ENCODE measurements around the gene SDHD.

The SDHD gene

GRCh38 chr11:112106070-112106469 is 19.4 kb downstream of the SDHD start:
- no peak for DNase-seq

DNA sequence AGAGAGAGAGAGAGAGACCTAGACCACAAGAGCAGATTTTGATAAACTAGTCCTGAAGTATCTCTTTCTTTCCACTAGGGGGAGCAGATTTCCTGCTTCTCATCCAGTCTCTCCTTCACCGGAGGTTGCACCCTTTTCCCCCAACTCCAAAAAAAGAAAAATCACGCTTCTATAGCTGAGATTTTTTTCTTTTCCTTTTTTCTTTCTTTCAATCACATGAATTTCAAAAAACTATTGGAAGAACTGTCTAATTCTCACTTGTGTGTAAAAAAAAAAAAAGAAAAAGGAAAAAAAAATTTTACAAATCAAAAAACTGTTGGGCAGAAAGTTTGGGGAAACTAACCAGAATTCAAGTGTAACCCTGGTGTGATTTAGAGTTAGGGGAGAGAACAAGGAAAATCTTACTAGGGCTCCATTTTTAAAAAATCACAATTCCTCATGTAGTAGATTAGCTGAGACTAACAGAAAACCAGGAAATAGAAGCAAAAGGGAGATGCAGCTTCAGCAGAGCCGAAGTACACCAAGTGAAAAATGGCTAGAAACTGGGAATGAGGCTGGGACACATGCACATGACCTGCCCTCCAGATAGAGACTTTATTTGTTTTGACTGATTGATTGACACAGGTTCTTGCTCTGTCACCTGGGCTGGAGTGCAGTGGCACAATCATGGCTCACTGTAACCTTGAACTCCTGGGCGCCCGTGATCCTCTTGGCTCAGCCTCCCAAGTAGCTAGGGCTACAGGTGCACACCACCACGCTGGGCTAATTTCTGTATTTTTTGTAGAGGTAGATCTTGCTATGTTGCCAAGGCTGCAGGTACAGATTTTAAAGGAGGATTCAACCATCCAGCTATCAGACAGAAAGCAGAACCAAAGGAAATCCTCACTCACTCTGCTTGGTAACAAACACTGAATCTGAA is 27.1 kb downstream of the SDHD start:
- peak; percentile 50 for DNase-seq

GRCh38 chr11:112114460-112114859 is 27.8 kb downstream of the SDHD start:
- DNase-seq, result no peak

DNA sequence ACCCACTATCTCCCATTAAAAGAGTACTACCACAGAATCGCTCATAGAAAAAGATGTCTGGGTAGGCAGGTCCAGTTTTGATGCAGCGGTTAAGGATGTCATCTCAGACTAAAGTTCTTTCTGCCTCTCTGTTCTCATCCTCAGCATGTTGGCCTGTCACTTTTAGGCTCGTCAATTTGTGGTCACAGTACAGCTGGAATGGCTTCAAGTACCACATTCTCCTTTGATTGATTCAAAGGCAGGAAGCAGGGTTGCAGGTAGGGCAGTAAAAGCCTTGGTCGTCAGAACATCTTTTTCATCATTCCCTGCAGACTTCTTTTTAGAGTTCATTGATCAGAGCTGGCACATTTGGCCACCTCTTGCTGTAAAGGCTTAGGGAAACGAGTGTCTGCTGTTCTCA is 28.7 kb downstream of the SDHD start:
- no peak for DNase-seq

DNA sequence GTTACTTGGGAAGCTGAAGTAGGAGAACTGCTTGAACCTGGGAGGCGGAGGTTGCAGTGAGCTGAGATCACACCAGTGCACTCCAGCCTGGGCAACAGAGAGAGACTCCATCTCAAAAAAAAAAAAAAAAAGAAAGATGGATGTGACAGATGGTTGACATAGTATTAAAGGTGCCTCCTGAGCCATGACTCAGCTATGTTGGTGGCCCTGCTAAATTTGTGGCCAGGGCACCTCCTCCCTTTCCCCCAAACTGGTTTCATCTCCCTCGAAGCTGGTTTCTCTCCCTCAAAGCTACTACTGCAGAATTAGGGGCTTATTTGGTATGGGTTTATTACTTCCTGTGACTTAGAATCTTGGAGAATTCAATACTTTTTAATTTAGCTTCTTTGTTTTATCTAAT is 31.5 kb downstream of the SDHD start:
- no peak for DNase-seq

DNA sequence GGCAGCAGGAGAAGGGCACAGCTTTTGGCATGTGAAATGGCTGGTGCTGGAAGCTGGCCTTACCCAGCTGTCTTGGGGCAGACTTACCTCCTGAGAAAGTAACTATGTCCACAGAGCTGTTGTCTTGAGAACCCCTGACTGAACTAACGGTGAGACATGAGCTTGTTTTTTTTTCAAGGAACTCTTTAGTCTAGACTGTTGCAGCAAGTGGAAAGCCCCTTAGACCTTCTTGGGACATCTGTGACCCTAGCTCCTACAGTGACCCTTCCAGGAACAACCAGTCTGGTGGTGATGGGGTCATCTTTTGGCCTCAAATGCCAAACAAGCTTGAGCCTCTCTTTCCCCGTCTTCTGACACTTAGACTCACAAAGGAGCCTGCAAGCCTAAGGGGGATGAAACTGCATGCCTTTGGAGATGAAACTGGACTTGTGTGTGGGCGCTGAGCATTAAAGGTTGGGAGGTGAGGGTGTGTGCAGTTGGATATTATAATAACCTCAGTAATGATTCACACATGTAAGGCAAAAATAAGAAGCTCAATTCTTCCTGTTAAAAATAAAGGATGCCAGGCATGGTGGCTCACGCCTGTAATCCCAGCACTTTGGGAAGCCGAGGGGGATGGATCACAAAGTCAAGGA is 35.4 kb downstream of the SDHD start:
- DNase-seq, result no peak

- no peak for DNase-seq
These were observed 36.5 kb downstream of the SDHD start for GRCh38 chr11:112123129-112123528.

DNA sequence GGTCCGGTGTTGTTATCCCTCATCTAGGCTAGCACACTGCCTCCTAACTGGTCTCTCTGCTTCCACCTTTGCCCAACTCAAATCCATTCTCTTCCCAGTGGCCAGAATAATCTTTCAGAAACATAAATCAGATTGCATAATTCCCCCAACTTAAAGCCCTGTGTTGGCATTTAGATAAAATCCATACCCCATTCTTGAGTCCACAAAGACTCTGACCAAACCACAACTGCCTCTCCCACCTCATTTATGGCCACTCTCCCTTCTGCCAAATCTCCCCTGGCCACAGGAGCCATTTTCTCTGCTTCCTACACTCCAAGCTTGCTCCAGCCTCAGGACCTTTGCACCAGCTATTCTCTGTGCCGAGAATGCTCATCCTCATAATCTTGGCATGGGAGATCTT is 40.4 kb downstream of the SDHD start:
- no peak for DNase-seq

DNA sequence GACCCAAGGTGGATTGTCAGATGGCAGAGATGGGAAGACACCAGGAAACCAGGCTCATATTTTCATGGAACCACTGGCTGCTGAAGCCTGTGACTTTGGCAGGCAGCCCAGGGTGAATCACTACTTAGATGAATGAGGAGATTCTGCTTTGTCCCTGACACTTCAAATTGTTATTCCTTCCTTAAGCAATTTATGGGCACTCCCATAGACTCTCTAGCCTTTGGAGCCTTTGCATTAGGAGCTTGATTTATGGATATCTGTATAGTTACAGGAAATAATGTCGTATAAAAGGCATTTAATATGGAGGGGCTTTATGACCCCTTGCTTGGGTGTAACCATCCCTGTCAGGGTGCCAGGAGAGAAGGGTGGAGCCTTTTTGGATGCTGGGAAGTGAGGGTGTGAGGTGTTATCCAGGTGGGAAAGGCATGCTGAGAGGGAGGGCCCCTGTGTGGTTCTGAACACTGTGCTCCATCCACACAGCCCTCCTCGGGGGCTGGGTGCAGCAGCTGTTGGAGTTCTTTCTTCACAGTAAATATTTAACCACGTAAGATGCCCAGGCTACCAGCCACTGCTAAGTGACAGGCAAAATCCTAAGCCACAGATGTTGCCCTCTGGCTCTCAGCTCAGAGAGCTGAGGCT is 41.9 kb downstream of the SDHD start:
- no peak for DNase-seq

GRCh38 chr11:112129656-112130055 is 43.0 kb downstream of the SDHD start:
- DNase-seq, result no peak

DNA sequence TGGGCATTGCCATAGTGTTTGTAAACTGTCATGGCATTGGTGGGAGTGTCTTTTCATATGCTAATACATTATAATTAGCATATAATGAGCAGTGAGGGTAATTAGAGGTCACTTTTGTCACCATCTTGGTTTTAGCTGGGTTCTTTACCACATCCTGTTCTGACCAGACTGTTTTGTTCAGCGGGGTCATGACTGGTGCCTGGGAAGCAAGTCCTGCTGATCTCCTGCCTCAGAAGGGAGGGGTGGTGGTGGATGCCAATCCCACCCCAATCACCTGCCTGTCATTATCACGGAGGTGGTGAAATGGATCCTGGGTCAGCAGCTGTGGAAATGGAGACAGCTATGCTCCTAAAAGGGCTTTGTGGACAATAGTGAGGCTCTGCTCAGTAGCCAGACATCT is 46.1 kb downstream of the SDHD start:
- peak; percentile 19 for DNase-seq

DNA sequence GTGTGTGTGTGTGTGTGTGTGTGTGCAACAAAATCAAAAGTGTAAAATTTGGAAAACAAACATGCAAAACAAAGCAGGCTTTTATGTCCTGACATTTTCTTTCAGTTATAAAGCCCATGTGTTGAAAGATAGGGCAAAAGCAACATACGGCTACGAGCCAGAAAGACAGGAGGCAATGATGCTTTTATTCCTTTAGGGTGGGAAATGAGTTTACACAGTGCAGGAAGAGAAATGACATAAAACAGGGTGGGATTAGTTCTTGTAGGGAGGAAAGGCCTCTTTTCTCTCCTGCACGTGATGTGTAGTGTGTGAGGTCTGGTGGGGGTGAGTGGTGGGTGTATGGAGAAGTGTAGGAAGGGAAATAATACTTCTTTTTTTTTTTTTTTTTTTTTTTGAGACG is 47.8 kb downstream of the SDHD start:
- DNase-seq, result no peak

- DNase-seq, result no peak
These were observed 56.9 kb downstream of the SDHD start for GRCh38 chr11:112143597-112143996.

Measured in KG1 (cell line).